ENCODE results near the gene MYO15B.

The MYO15B gene

DNA sequence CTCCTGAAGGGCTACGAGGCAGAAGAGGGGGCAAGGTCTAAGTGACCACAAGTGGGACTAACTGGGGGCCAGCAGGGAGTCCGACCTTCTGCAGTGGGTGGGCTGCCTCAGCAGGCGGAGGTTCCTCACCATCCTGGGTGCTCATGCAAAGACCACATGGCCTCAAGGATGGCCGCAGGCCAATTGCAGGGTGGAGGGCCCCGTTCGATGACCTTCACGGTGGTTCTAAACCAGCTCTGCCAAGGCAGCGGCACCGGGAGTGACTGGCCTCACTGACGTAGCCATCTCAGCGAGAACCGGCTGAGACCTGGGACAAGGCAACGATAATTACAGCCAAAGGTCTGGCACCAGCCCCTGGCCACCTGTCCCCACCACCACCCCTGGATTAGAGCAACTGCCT lies 51.3 kb downstream of the MYO15B start:
- DNase-seq (ENCODE audit: low read depth in 2 of 2) = no peak
- no peak for TF ChIP-seq CTCF (IDR thresholded peaks at IDR 0.05; ENCODE audit: low read depth, low read length)
- no peak overlapping the region for H3K4me3 ChIP-seq (replicated peaks in 1 of 2; ENCODE audit: low read depth in 2 of 2, low read length in 2 of 2)

DNA sequence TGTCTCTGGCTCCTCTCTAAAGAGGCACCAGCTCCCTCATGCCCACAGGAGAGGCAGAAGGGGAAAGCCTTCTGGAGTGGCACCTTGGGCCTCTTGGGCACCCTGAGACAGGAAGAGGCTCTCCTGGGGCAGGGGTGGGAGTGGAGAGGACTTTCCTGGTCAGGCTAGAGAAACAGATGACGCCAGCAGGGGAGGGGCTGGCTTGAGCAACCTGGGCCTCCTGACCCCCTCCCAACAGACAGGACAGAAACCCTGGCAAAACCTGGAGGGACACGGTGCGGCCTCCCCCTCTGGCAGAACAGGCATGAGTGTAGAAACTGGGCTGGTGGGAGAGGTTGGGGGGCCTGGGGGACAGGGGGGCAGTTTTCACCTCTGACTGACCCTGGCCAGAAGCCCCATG lies 51.7 kb downstream of the MYO15B start:
- H3K4me3 ChIP-seq (replicated peaks in 1 of 2; ENCODE audit: low read depth in 2 of 2, low read length in 2 of 2) = no peak overlapping the region
- no peak for TF ChIP-seq CTCF (IDR thresholded peaks at IDR 0.05; ENCODE audit: low read depth, low read length)
- DNase-seq (ENCODE audit: low read depth in 2 of 2) = no peak

DNA sequence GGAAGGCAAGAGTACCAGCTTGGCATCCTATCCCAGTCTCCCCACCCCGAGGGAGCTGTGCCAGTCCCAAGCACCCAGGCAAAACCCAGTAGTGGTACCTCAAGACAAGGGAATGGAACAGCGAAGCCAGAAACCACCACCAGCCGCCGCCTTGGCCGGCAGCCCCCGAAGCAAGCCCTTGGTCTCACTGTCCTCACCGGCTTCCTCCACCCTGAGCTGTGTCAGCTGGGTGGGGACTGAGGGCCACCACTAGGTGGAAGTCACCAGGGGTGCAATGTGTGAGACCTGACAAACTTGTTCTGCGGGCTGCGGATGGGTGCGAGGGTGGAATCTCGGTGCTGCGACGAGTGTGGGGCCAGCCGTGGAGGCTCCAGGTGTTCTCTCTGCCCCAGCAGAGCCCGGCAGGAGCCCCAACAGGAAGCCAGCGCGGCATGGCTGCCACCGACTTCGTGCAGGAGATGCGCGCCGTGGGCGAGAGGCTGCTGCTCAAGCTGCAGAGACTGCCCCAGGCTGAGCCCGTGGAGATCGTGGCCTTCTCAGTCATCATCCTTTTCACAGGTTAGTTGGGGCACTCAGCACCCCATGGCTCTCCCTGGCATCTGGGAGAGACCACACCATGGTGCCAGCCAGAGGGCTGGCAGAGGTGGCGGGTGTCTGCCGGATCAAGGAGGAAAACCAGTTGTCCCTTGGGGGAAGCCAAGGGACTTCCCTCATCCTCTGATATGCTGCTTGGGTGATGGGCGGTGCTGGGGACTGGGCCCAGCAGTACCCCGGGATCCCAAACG lies 52.4 kb downstream of the MYO15B start:
- H3K4me3 ChIP-seq (replicated peaks in 1 of 2; ENCODE audit: low read depth in 2 of 2, low read length in 2 of 2) = no peak overlapping the region
- no peak for TF ChIP-seq CTCF (IDR thresholded peaks at IDR 0.05; ENCODE audit: low read depth, low read length)
- DNase-seq (ENCODE audit: low read depth in 2 of 2) = no peak

DNA sequence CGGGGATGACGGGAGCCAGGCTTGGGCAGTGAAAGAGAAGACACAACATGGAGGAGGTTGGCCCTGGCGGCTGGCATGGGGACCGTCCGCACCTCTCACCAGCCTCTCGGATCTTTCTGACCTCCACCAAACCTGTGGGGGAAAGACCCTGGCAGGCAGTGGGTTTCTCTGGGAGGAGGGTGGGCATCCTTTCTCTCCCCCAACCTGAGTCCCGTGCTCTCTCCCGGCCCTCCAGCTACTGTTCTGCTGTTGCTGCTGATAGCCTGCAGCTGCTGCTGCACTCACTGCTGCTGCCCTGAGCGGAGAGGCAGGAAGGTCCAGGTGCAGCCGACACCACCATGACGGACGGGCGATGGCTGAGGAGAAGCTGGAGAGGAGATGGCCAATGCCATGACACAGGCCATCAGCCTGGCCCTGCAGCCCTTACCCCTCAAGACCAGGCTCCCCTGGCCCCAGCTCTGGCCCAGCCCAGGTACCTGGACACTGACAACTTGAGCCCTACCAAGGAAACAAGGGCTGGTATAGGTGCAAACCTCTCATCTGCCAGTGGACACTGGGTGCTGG lies 53.0 kb downstream of the MYO15B start:
- no peak for DNase-seq (ENCODE audit: low read depth in 2 of 2)
- TF ChIP-seq CTCF (IDR thresholded peaks at IDR 0.05; ENCODE audit: low read depth, low read length) = no peak
- H3K4me3 ChIP-seq (replicated peaks in 1 of 2; ENCODE audit: low read depth in 2 of 2, low read length in 2 of 2) = no peak overlapping the region

- TF ChIP-seq CTCF (IDR thresholded peaks at IDR 0.05; ENCODE audit: low read depth, low read length) = no peak
- H3K4me3 ChIP-seq (replicated peaks in 1 of 2; ENCODE audit: low read depth in 2 of 2, low read length in 2 of 2) = no peak overlapping the region
- DNase-seq (ENCODE audit: low read depth in 2 of 2) = no peak
Observed at GRCh38 chr17:75641343-75641742, 53.7 kb downstream of the MYO15B start.

DNA sequence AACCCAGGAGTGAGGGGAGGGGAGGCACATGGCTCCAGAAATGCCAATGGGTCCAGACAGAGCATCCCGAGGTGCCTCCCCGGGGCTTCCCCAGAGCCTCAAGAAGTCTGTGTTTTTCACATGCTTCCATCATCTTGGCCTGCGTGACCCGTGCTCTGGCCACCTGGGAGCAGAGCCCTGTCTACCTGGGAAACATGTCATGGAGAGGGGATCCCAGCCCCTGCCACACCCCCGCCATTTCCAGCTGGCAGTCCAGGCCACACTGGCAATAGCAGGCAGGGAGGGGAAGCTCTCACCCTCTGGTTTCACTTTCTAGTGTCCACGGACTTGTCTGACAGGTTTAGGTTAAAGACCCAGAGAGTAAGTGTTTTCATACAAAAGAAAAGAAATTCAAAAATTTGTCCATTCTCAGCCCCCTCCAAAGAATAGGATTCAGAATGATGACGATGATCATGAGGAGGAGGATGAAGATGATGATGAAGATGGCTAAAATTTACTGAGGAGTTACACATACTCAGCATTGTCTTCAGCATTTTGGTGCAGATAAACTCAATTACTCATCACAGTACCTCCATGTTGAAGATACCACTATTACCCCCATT lies 54.7 kb downstream of the MYO15B start:
- no peak for TF ChIP-seq CTCF (IDR thresholded peaks at IDR 0.05; ENCODE audit: low read depth, low read length)
- no peak overlapping the region for H3K4me3 ChIP-seq (replicated peaks in 1 of 2; ENCODE audit: low read depth in 2 of 2, low read length in 2 of 2)
- no peak for DNase-seq (ENCODE audit: low read depth in 2 of 2)
